Measurements from ENCODE around the gene ZBTB24. TPM values are rescaled to one million over a fixed set of nuclear protein-coding genes. Genes with fewer than 3 reads are reported as not detected.

The ZBTB24 gene
- total RNA-seq, 3 donors from 2014 or later (not counting 1 experiment from before 2014, with no cell fraction given): 6.7 to 10.6 (median 8.6) TPM

- no peaks in the 10 kb centered on the region for H3K9me3 ChIP-seq (ENCODE audit: control insufficient read depth, insufficient read depth, low read length)
- Mint-ChIP-seq H3K27ac (no peak overlapping the region), H3K36me3 (no peaks in the 10 kb centered on the region), H3K4me3 (no peak overlapping the region), H3K4me1 (no peaks in the 10 kb centered on the region), H3K9me3 (no peaks in the 10 kb centered on the region), H3K27me3 (ENCODE audit: low read depth in 2 of 2) (no peaks in the 10 kb centered on the region)
- no peak overlapping the region for H3K4me3 ChIP-seq (ENCODE audit: low read length)
- no peaks in the 10 kb centered on the region for H3K27me3 ChIP-seq (ENCODE audit: control insufficient read depth, insufficient read depth, low read length)
- DNase-seq (no peak), ATAC-seq (no peak)
- no peak overlapping the region for H3K27ac ChIP-seq (ENCODE audit: low read length)
- TF ChIP-seq, protein P1, sequence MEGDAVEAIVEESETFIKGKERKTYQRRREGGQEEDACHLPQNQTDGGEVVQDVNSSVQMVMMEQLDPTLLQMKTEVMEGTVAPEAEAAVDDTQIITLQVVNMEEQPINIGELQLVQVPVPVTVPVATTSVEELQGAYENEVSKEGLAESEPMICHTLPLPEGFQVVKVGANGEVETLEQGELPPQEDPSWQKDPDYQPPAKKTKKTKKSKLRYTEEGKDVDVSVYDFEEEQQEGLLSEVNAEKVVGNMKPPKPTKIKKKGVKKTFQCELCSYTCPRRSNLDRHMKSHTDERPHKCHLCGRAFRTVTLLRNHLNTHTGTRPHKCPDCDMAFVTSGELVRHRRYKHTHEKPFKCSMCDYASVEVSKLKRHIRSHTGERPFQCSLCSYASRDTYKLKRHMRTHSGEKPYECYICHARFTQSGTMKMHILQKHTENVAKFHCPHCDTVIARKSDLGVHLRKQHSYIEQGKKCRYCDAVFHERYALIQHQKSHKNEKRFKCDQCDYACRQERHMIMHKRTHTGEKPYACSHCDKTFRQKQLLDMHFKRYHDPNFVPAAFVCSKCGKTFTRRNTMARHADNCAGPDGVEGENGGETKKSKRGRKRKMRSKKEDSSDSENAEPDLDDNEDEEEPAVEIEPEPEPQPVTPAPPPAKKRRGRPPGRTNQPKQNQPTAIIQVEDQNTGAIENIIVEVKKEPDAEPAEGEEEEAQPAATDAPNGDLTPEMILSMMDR (IDR thresholded peaks at IDR 0.05): no peak
- no peaks in the 10 kb centered on the region for H3K4me1 ChIP-seq (ENCODE audit: control insufficient read depth, insufficient read depth, low read length)
- no peaks in the 10 kb centered on the region for H3K36me3 ChIP-seq (ENCODE audit: control insufficient read depth, insufficient read depth, low read length)
- WGBS (ENCODE audit: insufficient coverage): 98% methylated on average over 3 of the region's 3 CpGs
- intact Hi-C loops (cut with micrococcal nuclease): no loop called here
These were observed 53.5 kb downstream of the ZBTB24 start for GRCh38 chr6:109429496-109429895.

DNA sequence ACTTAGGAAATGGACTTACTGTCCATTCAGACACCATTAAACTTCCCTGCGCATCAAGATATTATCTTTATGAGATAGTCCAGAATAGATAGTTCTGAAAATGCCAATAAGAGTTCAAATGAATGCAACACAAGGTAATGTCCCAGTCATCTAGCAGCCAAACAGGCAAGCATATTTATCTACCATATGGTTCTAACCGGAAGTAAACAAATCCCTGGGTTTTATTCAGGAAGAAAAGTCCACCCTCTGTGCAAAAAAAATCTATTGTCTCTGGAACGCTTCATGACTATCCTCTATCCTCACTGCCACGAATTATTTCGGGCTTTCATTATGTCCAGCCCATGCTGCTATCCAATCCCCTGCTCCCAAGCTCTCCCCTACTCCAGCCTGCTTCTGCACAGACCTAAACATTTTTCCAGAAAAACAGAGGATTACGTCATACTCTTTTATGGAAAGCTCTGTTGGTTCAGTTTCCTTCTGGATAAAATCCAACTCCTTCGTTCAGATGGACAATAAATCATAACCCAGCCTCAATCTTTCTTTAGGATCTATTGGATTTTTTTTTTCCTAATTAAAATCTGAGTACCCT is 54.0 kb downstream of the ZBTB24 start:
- 86% methylated on average over 6 of the region's 7 CpGs for WGBS (ENCODE audit: insufficient coverage)
- H3K4me3 ChIP-seq (ENCODE audit: low read length): no peak overlapping the region
- no peak overlapping the region for H3K4me3 Mint-ChIP-seq
- no peaks in the 10 kb centered on the region for H3K4me1 ChIP-seq (ENCODE audit: control insufficient read depth, insufficient read depth, low read length)
- intact Hi-C loops (cut with micrococcal nuclease): no loop called here
- TF ChIP-seq, protein P1 (IDR thresholded peaks at IDR 0.05): no peak
- ATAC-seq (no peak), DNase-seq (no peak)
- H3K9me3 Mint-ChIP-seq: no peaks in the 10 kb centered on the region
- no peaks in the 10 kb centered on the region for H3K9me3 ChIP-seq (ENCODE audit: control insufficient read depth, insufficient read depth, low read length)
- H3K27me3 ChIP-seq (ENCODE audit: control insufficient read depth, insufficient read depth, low read length): no peaks in the 10 kb centered on the region
- H3K36me3 ChIP-seq (ENCODE audit: control insufficient read depth, insufficient read depth, low read length): no peaks in the 10 kb centered on the region
- no peaks in the 10 kb centered on the region for H3K36me3 Mint-ChIP-seq
- H3K27ac ChIP-seq (ENCODE audit: low read length): no peak overlapping the region
- H3K4me1 Mint-ChIP-seq: no peaks in the 10 kb centered on the region
- no peaks in the 10 kb centered on the region for H3K27me3 Mint-ChIP-seq (ENCODE audit: low read depth in 2 of 2)
- H3K27ac Mint-ChIP-seq: no peak overlapping the region

DNA sequence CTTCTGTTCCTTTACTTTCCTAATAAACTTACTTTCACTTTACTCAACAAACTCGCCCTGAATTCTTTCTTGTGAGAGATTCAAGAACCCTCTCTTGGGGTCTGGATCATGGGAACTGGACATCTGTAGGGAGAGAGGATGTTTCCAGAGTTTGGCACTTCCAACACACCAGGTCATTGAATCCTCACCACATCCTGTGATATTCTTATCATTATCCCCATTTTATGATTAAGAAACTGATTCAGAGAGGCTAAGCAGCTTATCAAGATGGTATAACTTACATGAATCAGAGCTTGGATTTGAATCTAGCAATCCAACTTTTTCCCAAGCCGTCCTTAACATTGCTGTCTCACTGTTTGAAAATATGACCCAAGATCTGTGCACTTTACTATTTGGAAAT is 58.1 kb downstream of the ZBTB24 start:
- intact Hi-C loops (cut with micrococcal nuclease): no loop called here
- H3K27me3 ChIP-seq (ENCODE audit: control insufficient read depth, insufficient read depth, low read length): no peaks in the 10 kb centered on the region
- DNase-seq (no peak), ATAC-seq (no peak)
- Mint-ChIP-seq H3K27me3 (ENCODE audit: low read depth in 2 of 2) (no peaks in the 10 kb centered on the region), H3K27ac (no peak overlapping the region), H3K36me3 (no peaks in the 10 kb centered on the region), H3K4me3 (no peak overlapping the region), H3K4me1 (no peaks in the 10 kb centered on the region), H3K9me3 (no peaks in the 10 kb centered on the region)
- H3K9me3 ChIP-seq (ENCODE audit: control insufficient read depth, insufficient read depth, low read length): no peaks in the 10 kb centered on the region
- no peaks in the 10 kb centered on the region for H3K36me3 ChIP-seq (ENCODE audit: control insufficient read depth, insufficient read depth, low read length)
- WGBS (ENCODE audit: insufficient coverage): 100% methylated on average over 1 of the region's 2 CpGs
- no peak overlapping the region for H3K4me3 ChIP-seq (ENCODE audit: low read length)
- H3K27ac ChIP-seq (ENCODE audit: low read length): no peak overlapping the region
- TF ChIP-seq, protein P1 (IDR thresholded peaks at IDR 0.05): no peak
- no peaks in the 10 kb centered on the region for H3K4me1 ChIP-seq (ENCODE audit: control insufficient read depth, insufficient read depth, low read length)

DNA sequence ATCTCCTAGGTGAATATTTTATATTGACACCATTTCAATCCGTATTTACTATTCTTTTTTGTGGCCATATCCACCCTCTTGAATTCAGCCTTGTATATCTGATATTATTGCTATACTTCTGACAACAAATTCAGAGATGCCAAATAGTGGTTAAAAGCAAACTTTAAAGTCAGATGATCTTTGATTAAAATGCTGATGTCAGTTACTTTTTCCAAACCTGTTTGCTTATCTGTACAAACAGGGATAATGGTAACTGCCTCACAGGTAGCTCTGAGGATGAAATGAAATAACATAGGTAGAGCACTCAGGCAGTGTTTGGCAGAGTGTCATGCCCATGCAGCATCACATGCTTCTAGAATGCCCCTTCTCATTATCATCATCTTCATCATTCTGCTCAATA is 61.8 kb downstream of the ZBTB24 start:
- ATAC-seq: no peak

More for the DNA sequence above, 61.8 kb downstream of the ZBTB24 start:
- Histone ChIP-seq H3K27me3 (ENCODE audit: control insufficient read depth, insufficient read depth, low read length) (no peaks in the 10 kb centered on the region), H3K9me3 (ENCODE audit: control insufficient read depth, insufficient read depth, low read length) (no peaks in the 10 kb centered on the region), H3K27ac (ENCODE audit: low read length) (no peak overlapping the region), H3K4me1 (ENCODE audit: control insufficient read depth, insufficient read depth, low read length) (no peaks in the 10 kb centered on the region), H3K4me3 (ENCODE audit: low read length) (no peak overlapping the region), H3K36me3 (ENCODE audit: control insufficient read depth, insufficient read depth, low read length) (no peaks in the 10 kb centered on the region)
- H3K27ac Mint-ChIP-seq: no peak overlapping the region
- H3K9me3 Mint-ChIP-seq: no peaks in the 10 kb centered on the region
- DNase-seq: no peak
- intact Hi-C loops (cut with micrococcal nuclease): no loop called here
- H3K36me3 Mint-ChIP-seq: no peaks in the 10 kb centered on the region
- TF ChIP-seq, protein P1 (IDR thresholded peaks at IDR 0.05): no peak
- H3K4me3 Mint-ChIP-seq: no peak overlapping the region
- H3K27me3 Mint-ChIP-seq (ENCODE audit: low read depth in 2 of 2): no peaks in the 10 kb centered on the region
- 100% methylated on average over 1 of the region's 1 CpG for WGBS (ENCODE audit: insufficient coverage)
- H3K4me1 Mint-ChIP-seq: no peaks in the 10 kb centered on the region

All from natural killer cell (primary cell).